ENCODE measurements around the gene LDLRAD4.

LDLRAD4 gene

DNA sequence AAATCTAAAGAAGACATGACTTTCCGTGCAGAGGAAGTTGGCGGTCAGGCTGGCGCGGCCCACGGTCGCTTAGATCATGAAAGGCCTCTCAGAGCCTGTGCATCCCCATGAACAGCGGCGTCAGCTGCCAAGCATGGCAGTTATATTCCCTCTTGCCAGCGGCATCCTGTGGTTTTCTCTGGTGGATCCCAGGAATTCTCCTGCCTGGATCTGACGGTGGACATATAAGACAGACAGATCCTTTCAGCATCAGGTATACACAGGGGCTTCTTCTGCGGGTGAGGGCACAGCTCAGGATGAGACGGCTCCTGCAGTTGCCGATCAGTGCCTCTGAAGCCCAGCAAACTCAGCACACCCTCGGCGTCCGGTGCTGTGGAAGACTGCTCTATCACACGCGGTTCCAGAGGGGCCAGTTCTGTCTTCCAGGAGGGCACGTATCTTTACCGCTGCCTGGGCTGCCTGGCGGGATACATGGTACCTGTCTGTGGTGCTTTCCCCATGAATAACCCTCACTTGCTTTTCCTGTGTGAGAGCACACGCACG lies 157.8 kb downstream of the LDLRAD4 start:
- peak in 2 of 4 experiments; percentile 25 to 40 for DNase-seq

DNA sequence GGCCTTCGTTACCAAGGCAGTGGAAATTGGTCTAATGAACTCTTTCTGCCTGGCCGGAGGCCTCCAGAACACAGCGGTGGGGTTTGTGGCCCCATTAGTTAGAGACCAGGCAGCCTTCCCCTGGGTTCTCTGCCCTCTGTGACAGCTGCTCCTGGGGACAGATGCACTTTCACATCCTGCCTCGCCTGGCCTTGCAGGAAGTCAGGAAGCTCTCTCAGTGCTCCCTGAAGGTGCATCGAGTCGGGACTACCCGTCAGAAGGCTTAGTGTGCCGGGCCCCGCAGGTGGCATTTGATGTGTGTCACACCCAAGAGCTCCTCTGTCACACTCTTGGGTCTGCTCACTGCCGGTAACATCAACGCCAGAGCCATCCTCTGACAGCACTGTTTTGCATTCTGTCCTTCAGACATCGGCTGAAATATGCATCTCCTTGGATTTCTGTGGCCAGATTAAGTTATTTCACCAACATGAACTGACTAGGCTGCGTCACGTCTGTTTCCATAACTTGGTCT lies 158.3 kb downstream of the LDLRAD4 start:
- DNase-seq: peak; percentile 18 to 68 (median 34)

DNA sequence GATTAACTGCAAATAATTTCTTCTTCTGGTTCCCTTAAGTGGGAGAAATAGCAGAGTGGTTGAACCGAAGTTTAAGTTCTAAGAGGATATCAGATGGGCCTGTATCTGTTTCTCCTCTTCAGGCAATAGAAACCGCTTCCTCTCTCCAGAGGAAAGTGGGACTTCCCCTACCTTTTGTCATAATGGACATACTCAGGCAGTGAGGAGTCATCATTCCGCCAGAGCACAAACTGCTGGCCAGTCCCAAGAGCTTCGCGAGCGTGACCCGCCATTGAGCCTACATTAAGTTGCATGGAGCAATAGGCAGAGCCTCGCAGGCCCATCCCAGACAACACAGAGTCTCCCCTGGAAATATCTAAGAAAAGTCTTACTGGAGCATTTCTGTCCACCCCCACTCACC lies 158.9 kb downstream of the LDLRAD4 start:
- DNase-seq: no peak

DNA sequence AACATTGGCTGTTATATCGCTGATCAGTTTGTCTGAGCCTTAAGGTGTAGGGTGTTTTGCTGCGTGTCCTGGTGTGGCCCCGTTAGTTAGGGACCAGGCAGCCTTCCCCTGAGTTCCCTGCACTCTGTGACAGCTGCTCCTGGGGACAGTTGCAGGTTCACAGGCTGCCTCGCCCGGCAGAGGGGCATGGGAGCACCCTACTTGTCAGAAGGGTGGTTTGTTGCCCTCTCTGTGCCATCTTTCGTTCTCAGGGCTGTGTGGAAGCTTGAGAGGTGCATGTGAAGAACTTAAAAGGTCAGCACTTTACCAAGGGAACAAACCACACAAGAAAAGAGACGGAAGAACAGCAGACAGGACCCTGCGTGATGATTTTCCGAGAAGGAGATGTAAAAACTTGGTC lies 159.6 kb downstream of the LDLRAD4 start:
- DNase-seq: no peak

DNA sequence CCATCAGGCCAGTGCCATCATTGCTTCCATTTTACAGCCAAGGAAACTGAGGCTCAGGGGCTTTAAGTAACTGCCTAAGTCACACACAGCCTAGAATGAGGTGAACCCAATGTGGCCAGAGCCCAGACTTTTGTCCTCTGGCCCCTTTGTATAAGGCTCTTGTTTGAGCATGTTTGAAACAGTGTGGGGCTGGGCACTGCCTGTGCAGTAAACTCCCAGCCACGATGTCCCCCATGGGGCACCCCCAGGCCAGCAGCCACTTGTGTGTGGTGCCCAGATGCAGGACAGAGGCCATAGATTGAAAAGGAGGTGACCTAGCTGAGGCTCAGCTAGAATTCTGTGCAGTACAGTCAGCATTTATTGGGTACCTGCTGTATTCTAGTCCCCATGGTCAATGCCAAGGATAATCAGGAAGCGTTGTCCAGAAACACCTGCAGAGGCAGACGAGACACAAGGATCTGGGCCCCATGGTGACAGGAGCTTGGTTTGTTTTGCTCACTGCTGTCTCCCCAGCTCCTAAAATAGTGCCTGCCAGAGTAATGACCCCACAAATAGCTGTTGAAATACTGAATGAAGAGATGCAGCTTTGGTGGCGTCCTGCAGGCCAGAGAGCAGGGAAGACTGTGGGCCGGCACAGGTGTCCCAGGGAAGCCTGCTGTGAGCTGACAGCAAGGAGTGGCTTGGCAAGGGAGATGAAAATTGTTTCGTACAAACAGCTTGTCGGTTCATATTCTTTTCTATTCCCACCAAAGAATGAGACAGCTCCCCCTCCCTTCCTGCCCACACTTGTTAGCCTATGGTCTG lies 160.7 kb downstream of the LDLRAD4 start:
- no peak for DNase-seq

DNA sequence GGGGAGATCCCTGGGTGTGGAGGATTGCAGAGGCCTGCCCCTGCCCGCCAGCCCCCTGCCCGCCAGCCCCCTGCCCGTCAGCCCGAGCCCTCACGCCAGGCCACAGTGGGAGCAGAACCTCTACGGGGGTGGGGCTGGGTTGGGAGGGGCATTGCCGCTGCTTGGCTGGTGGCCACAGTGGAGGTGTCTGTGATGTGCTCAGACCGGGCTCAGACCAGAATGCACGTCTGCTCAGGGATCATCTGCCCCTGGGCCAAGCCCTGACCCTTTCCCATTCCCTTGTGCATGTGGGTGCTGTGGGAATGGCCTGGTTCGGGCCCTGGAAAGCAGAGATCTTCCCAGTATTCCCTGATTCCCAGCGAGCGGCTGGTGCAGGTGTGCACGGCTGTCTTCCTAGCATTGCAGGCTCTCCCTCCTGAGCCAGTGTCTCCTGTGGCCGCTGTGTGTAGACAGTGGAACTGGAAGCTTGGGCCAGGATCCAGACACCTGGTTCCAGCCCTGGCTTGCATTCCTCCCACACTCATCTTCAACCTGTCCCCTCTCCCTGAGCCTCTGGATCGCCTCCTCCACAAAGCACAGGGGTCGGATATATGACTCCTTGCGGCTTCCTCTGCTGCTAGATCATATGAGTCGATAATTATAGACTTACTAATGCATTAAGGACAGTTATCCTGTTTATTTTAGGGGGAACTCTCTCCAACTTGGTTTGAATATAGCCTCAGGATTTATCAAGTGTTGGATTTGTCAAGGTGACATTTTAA lies 161.6 kb downstream of the LDLRAD4 start:
- no peak for DNase-seq

DNA sequence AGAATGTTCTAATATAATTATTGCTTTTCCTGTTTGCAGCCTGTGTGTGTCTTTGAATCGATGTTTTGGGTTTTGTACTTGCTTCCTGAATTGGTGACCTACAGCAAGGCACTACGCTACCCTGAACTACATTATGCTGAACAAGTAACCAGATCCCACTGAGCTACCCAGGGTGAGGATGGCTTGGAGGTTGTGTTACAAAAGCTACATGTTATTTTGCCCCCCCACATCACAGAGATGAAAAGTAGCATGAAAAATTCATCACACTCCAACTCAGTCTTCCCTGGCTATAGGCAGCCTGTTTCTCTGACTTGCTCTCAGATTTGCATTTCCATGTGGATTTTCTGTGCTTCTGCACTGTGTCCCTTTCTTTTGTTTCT lies 162.1 kb downstream of the LDLRAD4 start:
- DNase-seq: no peak

DNA sequence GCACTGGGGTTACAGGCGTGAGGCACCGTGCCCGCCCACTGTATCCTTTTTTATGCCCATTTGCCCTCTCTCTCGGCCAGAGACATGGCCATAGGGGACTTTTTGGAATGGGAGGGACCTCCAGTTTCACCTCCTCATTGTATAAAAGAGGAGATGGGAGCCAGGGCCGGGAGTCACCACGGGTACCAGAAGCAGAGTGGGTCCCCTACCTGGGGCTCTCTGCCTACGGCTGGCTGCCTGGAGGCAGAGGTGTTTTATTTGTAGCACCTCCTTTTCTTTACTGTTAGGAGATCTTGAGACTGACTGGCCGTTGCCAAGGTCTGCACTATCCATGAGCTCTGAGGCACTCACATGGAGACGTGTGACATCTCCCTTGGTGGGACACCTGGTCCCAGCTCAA lies 162.8 kb downstream of the LDLRAD4 start:
- no peak for DNase-seq

DNA sequence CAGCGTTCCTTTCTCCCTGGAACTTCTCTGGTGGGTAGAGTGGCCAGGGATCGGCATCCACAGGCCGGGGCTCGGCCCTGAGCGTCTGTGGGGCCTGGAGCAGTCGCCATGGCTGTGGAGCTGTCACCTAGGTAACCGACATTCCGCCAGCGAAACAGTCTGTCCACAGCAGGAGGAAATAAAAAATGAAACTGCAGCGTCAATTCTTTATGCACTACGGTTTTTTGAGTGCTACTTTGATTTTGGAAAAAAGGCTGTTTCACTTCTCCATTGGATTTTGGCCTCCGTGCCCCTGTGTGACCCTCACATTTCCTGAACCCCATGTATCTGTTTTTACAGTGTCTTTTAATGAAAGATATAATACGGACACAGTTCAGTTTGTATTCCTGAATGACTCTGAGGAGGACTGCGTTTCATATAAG lies 163.4 kb downstream of the LDLRAD4 start:
- DNase-seq: no peak

DNA sequence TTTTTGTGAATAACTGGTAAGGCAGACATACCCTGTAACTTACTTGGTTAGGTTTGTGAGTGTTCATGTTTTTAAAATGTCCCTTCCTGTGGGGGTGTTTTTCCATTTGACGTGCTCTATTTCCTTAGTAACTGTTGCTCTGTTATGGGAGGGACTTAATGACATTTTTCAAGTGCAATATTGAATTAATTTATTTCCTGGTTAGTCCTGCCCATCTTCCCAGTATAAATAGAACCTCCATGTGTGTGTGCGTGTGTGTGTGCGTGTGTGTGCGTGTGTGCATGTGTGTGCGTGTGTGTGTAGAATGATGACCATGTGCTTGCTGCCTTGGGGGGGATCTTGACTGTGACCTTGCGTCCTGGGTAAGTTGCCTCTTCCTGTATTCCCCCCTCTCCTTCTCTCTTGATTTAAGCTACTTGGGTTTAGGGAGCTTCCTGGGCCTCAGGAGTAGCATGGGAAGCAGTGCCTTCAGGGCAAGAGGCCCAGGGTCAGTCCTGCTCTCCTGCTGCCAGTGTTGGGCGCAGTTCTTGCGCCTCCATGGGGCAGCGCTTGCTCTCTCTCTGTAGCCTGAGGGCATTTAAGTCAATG lies 163.9 kb downstream of the LDLRAD4 start:
- no peak for DNase-seq

DNA sequence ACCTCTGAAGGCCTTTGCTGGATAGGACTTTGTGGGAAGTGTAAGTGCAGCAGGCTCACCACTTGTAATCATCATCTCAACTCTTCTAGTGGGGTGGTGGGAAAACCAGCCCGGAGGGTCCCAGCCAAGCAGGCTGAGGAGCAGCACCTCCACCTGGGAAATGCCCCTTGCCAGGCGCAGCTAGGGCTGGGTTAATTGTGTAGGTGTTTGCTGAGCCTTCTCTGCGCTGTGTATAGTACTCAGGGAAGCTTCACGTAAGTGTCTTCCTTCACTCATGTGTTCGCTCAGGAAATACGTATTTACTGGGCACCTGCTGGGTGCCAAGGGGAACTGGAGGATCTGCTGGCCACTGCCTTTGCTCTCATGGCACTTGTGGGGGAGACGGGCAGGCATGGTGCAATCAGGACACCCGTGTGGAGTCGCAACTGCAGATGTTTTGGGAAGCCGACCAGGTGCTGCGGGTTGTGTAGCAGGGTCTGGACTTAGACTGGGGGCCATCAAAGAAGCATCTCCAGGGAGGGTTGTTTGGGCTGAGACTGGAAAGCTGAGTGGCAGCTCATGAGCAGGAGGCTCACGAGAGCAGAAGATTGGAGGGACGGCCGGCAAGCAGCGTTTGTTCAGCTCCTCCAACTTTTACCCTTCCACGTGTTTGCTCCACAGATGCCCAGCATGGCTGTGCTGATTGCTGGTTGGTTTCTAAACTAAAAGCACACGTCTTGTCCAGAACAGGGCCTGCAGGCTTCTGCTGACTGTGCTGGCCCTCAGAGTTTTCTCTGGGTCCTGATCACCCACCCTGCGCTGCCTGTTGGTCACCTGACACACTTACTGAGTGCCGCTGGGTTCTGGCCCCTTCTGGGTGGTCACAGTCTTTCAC lies 164.6 kb downstream of the LDLRAD4 start:
- no peak for DNase-seq

DNA sequence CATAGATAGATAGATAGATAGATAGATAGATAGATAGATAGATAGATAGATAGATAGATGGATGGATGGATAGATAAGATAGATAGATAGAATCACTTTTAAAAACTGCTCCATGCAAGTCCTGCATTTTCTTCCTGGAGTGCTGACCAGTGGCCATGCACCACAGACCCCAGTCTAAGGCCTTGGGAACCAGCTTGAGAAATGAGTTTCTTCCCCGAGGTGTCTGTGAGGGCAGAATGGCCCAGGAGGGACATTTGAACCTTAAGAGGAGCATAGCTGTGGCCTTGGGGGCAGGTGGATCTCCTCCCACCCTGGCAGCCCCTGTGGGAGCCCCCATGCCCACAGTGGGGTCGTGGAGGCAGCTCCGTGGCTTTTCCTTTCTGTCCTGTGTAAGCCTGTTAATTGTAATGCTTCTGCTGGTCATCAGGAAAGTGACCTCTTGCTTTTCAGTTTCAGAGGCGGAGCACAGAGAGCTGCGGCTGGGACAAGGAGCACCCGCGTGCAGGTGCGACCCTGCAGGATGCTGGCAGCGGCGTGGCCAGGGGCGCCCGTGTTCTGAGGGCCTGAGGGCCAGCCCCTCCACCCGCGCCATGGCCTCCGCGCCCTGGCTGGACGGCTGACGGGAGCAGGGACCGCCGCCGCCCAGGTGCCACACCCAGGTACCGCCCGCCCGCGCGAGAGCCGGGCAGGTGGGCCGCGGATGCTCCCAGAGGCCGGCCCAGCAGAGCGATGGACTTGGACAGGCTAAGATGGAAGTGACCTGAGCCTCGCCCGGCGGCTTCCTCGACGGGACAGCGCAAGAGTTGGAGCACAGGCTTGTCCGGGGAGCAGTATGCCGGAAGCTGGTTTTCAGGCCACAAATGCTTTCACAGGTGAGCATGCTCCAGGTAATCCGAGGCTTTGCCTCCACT lies 168.6 kb downstream of the LDLRAD4 start:
- DNase-seq: no peak

DNA sequence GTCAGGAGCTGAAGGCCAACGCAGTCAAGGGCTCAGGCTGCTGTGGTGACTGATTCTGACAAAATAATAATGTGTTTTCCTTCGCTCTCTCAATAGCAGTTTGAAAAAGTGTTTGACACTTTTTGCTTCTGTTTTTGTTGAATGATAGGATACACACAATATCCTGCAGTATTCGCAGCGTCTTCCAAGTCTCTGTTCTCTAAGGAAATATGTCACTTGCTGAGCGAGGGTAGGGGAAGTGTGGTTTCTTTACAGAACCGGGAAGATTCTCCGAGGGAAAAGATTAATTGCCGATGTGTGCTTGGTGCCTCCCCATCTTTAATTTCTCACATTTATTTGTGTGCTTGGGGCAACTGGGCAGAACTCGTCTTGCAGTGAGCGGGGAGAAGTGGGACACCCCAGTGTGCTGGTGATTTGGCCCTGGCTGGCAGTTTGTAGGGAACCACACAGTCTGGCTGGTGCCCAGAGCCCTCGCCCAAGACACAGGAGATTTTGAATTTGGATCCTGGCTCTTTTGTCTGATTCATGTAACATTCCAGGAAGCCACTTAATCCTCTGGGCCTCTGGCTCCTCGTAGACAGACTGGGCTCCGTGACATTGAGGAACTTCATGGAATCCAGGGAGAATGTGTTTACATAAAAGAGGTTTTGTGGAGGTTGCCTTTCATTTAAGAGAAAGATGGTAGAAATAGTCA lies 169.4 kb downstream of the LDLRAD4 start:
- DNase-seq: no peak

DNA sequence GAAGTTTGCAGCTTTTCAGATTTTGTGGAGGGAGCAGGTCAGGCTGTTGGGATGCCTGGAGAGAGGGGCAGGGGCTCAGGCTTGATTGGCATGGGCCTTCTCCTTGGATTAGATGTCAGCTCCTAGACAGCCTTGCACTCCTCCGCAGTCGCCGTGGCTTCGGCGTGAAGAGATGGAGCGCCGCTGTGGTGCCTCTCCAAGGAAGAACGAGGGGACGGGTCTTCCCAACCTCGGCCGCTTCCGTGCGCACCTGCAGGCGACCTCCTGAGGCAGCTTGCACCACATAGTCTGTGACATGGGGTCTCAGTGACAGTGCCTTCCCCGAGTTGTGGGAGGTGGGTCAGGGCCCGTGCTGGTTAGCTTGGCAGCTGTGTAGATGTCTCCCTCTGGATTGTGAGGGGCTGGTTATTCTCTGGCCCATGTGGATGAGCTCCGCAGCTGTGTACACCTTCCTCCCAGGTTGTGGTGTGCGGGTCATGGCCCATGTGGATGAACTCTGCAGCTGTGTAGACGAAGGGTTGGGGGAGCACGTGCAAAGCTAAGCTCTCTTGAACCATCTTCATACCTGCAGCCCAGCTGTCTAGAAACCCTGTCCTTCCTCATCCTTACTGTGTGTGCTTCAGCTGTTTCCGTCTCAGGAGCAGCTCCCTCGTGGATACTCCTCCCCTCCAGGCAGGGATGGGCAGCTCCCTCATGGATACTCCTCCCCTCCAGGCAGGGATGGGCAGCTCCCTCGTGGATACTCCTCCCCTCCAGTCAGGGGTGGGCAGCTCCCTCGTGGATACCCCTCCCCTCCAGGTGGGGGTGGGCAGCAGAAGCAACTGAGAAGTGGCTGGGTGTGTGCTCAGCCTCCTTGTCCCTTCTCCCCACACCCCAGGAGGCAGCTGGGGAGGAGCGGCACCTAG lies 170.3 kb downstream of the LDLRAD4 start:
- no peak for DNase-seq

DNA sequence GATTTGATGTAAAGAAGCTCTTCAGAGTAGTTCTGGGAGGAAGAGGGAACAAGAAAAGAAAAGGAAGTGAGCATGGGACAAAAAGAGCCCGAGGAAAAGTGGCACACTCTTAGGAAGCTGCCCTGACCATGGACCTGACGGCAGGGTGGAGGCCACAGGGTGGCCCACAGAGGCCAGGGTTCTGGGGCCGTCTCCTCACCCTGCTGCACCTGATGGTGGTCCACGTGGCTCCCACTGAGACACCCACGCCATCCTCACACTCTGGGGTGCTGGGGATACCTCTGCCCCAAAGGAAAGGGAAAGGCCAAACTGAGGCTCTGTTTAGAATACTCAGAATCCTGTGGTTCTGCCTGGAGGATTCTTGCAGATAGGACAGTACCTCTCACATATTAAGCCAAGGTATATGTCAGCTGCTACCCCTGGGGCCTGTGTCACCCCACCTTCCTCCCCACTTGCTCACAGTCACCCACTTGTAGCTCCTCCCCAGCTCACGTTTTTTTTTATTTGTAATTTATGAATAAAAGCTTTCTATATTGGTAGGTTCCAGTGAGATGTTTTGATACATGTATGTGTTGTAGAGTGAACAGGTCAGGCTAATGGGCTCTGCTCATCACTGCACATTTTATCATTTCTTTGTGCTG lies 171.1 kb downstream of the LDLRAD4 start:
- DNase-seq: no peak

DNA sequence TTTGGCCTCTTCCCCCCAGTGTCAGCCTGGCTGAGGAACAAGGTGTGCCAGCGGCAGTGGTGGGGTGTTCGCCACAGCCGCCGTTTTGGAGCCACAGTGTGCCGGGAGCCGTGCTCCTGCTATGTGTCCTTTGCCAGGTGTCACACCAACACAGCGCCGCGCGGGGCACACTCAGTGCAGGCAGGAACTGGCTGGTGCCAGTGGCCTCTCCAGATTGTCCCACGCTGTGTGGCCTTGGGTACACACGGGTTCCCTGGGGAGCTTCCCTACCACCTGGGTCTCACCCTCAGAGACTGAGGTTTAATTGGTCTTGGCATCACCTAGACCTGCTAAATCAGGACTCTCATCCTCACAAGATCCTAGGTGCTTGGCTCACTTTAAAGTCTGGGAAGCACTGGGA lies 171.6 kb downstream of the LDLRAD4 start:
- DNase-seq: no peak

DNA sequence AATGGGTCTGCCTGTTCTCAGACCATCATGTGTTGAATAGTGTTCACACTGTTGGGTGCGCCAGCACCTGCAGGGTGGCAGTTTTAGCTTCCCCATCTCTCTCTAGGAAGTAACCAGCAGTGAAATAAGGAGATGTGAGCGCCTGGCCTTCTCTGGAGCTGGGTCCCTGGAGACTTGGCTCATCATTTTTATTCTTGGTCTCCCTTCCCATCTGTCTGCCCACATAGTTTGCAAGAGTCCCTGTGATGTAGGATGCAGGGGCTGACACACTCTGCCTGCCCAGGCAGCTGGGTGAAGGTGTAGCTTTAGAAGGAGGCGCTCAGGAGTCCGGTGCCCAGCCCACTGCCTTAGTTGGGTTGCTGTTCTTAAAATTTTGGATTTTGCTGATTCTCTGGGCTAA lies 172.2 kb downstream of the LDLRAD4 start:
- no peak for DNase-seq

DNA sequence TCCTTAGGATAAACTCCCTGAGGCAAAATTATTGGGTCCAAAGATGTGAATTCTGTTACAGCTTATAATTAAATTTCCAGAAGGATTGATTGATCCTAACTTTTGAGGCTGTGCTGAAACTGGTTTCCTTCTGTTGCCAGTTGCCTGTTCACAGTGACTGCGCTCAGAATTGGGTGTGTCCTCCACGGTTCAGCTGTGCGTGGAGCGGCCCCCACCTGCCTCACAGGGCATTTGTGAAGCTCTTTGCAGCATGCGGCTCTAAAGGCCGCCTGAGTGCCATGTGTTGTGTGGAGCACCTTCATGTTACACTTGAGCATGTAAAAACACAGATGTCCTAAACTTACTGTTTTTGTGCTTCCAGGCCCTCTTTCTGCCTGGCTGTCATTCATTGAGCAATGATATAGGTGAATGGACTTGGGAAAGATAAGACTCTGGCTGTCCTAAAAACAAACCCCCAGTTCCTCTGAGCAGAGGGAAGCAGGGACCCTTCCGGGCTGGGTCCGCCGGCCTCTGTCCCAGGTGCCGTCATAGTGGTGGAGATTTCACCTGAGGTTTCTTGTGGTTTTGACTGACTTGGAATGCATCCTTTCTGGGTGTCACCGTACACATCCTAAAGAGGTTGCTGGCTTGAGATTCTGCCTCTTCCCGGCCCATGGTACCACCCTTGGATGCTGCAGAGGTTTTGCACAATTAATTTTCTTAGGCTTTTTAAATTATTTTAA lies 173.6 kb downstream of the LDLRAD4 start:
- peak in 1 of 4 experiments; percentile 22 for DNase-seq

Data from activated naive CD4-positive, alpha-beta T cell (primary cell).